PC-9 (cell line): ENCODE measurements around the gene RDH16. TPM values are rescaled to one million over a fixed set of nuclear protein-coding genes. Genes with fewer than 3 reads are reported as not detected.
"Not testable (repeated sequence)": the region's sequence is repeated elsewhere in the genome, so short reads cannot be mapped to it uniquely, and the experiment has no call there.

Experiments
- BruUV-seq: library from RNA; stranded (reverse); fragments of 400-500 nt; replicated peaks from 2 replicates; lab custom pipeline; 2021; lab: Mats Ljungman, UMichigan
- CTCF ChIA-PET: fragments of 300-600 bp; sonication (Branson Sonifier 250); formaldehyde crosslinking; loops from one replicate; lab custom pipeline; 2022; ENCODE audit warnings: antibody characterized with exemption; lab: Charles Lee
- POLR2A ChIA-PET: fragments of 300-600 bp; sonication (Branson Sonifier 250); formaldehyde crosslinking; loops from one replicate; lab custom pipeline; 2022; ENCODE audit warnings: antibody characterized with exemption; ENCODE audit not compliant: unreplicated experiment; lab: Charles Lee
- DNase-seq, 2 experiments: peaks; one replicate each; pipeline versions ENCODE4 v3.0.0 to v3.0.0-alpha.2; 2015 to 2022; ENCODE audit warnings: mixed read lengths in 1 of 2
- H2AFZ ChIP-seq: fragments of 200-600 bp; sonication (generic); 2 replicates; pipeline ENCODE4 v1.8.1; 2017; ENCODE audit warnings: antibody characterized with exemption
- H3F3A ChIP-seq: fragments of 200-600 bp; sonication (generic); 2 replicates; pipeline ENCODE4 v1.8.1; 2017; ENCODE audit warnings: antibody characterized with exemption, mild to moderate bottlenecking, low read depth; ENCODE audit not compliant: insufficient read depth
- H3K27ac ChIP-seq: fragments of 200-600 bp; sonication (generic); 2 replicates; pipeline ENCODE4 v1.6.1; 2016; ENCODE audit warnings: mixed run types
- H3K27me3 ChIP-seq: fragments of 200-600 bp; sonication (generic); 2 replicates; pipeline ENCODE4 v1.6.1; 2016; ENCODE audit warnings: low read depth, mixed run types; ENCODE audit not compliant: insufficient read depth
- H3K36me3 ChIP-seq: fragments of 200-600 bp; sonication (generic); 2 replicates; pipeline ENCODE4 v1.6.1; 2016; ENCODE audit warnings: low read depth, mixed run types
- H3K4me1 ChIP-seq: fragments of 200-600 bp; sonication (generic); replicated peaks from 2 replicates; pipeline ENCODE4 v1.6.1; 2016; ENCODE audit warnings: mixed run types; ENCODE audit not compliant: insufficient read depth
- H3K4me2 ChIP-seq: fragments of 200-600 bp; sonication (generic); 2 replicates; pipeline ENCODE4 v1.6.1; 2017; ENCODE audit warnings: mixed run types
- H3K4me3 ChIP-seq: fragments of 200-600 bp; sonication (generic); 2 replicates; pipeline ENCODE4 v1.6.1; 2016; ENCODE audit warnings: mixed run types
- H3K79me2 ChIP-seq: fragments of 200-600 bp; sonication (generic); 2 replicates; pipeline ENCODE4 v1.6.1; 2017; ENCODE audit warnings: low read depth, mixed run types
- H3K9me2 ChIP-seq: fragments of 200-600 bp; sonication (generic); 2 replicates; pipeline ENCODE4 v1.8.1; 2017; ENCODE audit warnings: mild to moderate bottlenecking; ENCODE audit not compliant: insufficient read depth
- H3K9me3 ChIP-seq: fragments of 200-600 bp; sonication (generic); 2 replicates; pipeline ENCODE4 v1.8.1; 2016; ENCODE audit warnings: low read depth; ENCODE audit not compliant: insufficient read depth
- H4K20me1 ChIP-seq: fragments of 200-600 bp; sonication (generic); 2 replicates; pipeline ENCODE4 v1.8.1; 2017; ENCODE audit not compliant: insufficient read depth
- CTCF ChIP-seq: fragments of 200-600 bp; sonication (generic); conservative IDR thresholded peaks from 2 replicates; pipeline ENCODE4 v1.6.1; 2017; ENCODE audit warnings: mixed run types, antibody characterized with exemption, mild to moderate bottlenecking, moderate library complexity
- EZH2 ChIP-seq: fragments of 200-600 bp; sonication (generic); IDR thresholded peaks from 2 replicates; pipeline ENCODE4 v1.8.0; 2017; ENCODE audit warnings: antibody characterized with exemption, low read depth
- intact Hi-C: fragments of 100-400 bp; cut with micrococcal nuclease; formaldehyde crosslinking; loops from one replicate; pipeline ENCODE4 v1.10.0; 2022; ENCODE audit not compliant: unreplicated experiment
- total RNA-seq: library from RNA; stranded (reverse); gene quantifications from 2 replicates; pipeline ENCODE4 v1.2.3, GENCODE V29; 2021

The RDH16 gene
- total RNA-seq, 1 experiment from 2014 or later = 0.79 TPM

GRCh38 chr12:56916296-56916995 lies 41.0 kb downstream of the RDH16 start:
- Histone ChIP-seq H3K36me3 (no peaks in the 10 kb centered on the region), H3K4me2 (no peak overlapping the region), H3F3A (no peaks in the 10 kb centered on the region), H3K27me3 (no peaks in the 10 kb centered on the region; the same call in 1 of the 2 replicates), H3K4me3 (no peak overlapping the region), H3K9me3 (no peaks in the 10 kb centered on the region), H2AFZ (no peak overlapping the region), H4K20me1 (no peaks in the 10 kb centered on the region), H3K9me2 (no peaks in the 10 kb centered on the region), H3K27ac (no peak overlapping the region), H3K4me1 (no peaks in the 10 kb centered on the region), H3K79me2 (no peaks in the 10 kb centered on the region)
- intact Hi-C loops = no loop called here
- DNase-seq = no peak
- no TSS peak for BruUV-seq
- ChIA-PET CTCF (no interaction called here), POLR2A (no interaction called here)
- no peak for TF ChIP-seq CTCF
- no peak for TF ChIP-seq EZH2

GRCh38 chr12:56914724-56915123 lies 42.7 kb downstream of the RDH16 start:
- CTCF ChIA-PET = no interaction called here
- no TSS peak for BruUV-seq

GRCh38 chr12:56914256-56914655 lies 43.2 kb downstream of the RDH16 start:
- POLR2A ChIA-PET = no interaction called here
- Histone ChIP-seq H2AFZ (no peak overlapping the region), H3K27me3 (no peaks in the 10 kb centered on the region; the same call in 1 of the 2 replicates), H3K9me3 (no peaks in the 10 kb centered on the region), H3F3A (no peaks in the 10 kb centered on the region), H3K4me3 (no peak overlapping the region), H3K4me1 (no peaks in the 10 kb centered on the region), H3K79me2 (no peaks in the 10 kb centered on the region), H3K4me2 (no peak overlapping the region), H3K27ac (no peak overlapping the region), H3K36me3 (no peaks in the 10 kb centered on the region), H3K9me2 (no peaks in the 10 kb centered on the region), H4K20me1 (no peaks in the 10 kb centered on the region)
- CTCF ChIA-PET = no interaction called here
- BruUV-seq = no TSS peak
- TF ChIP-seq CTCF (no peak), EZH2 (no peak)
- DNase-seq = no peak
- intact Hi-C loops = no loop called here

More at GRCh38 chr12:56914724-56915123, 42.7 kb downstream of the RDH16 start:
- intact Hi-C loops = no loop called here
- POLR2A ChIA-PET = no interaction called here
- Histone ChIP-seq H3F3A (no peaks in the 10 kb centered on the region), H3K36me3 (no peaks in the 10 kb centered on the region), H3K4me2 (no peak overlapping the region), H3K9me2 (no peaks in the 10 kb centered on the region), H2AFZ (no peak overlapping the region), H3K4me1 (no peaks in the 10 kb centered on the region), H4K20me1 (no peaks in the 10 kb centered on the region), H3K27me3 (no peaks in the 10 kb centered on the region; the same call in 1 of the 2 replicates), H3K27ac (no peak overlapping the region), H3K9me3 (no peaks in the 10 kb centered on the region), H3K79me2 (no peaks in the 10 kb centered on the region), H3K4me3 (no peak overlapping the region)
- DNase-seq = no peak
- TF ChIP-seq CTCF (no peak), EZH2 (no peak)

GRCh38 chr12:56909403-56909802 lies 48.0 kb downstream of the RDH16 start:
- BruUV-seq, H3K4me3 ChIP-seq, H3K36me3 ChIP-seq, H3K27me3 ChIP-seq, DNase-seq, H2AFZ ChIP-seq, H3K27ac ChIP-seq, CTCF ChIA-PET, H3K9me2 ChIP-seq, intact Hi-C loops, H4K20me1 ChIP-seq, POLR2A ChIA-PET, H3K4me2 ChIP-seq, H3K79me2 ChIP-seq, H3F3A ChIP-seq, H3K9me3 ChIP-seq, H3K4me1 ChIP-seq: not testable (repeated sequence)
